ENCODE measurements around the gene ALG3. TPM values are rescaled to one million over a fixed set of nuclear protein-coding genes. Genes with fewer than 3 reads are reported as not detected.

ALG3 gene
- 24.0 and 25.3 TPM in 2 replicates for total RNA-seq

GRCh38 chr3:184248454-184249411 lies at the start of gene ALG3:
ALG3 (minus strand) TSS chr3:184248962; CDS start chr3:184248940, 22 bp downstream.

DNA sequence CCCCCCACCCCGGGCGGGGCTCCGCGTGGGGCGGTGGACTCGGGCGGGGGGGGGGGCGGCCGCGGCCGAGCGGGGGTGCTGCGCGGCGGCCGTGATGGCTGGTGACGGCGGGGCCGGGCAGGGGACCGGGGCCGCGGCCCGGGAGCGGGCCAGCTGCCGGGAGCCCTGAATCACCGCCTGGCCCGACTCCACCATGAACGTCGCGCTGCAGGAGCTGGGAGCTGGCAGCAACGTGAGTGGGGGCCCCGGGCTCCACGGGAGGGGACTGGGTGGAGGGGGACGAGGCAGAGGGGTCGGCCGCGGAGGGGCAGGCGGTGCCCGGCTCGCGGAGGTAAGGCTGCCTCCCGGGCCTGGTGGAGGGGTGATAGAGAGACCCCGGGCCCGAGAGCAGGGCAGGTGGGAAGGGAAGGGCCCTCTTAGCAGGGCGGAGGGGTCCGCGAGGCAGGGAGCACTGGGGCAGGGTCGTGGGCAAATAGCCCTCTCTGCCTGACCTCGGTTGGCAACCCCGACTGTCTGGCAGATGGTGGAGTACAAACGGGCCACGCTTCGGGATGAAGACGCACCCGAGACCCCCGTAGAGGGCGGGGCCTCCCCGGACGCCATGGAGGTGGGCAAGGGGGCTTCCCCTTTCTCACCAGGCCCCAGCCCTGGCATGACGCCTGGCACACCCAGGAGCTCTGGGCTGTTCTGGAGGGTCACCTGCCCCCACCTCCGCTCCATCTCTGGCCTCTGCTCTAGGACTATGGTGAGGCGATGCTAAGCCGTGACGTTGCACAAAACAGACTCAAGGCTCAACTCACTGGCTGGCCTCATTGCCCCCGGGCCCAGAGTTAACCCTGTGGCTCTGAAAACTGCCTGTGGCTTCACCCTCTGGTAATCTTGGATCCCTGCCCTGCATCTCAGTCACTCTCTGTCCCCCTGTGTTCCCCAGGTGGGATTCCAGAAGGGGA lies 27.5 kb upstream of the ALG3 start, which contains the start of gene ECE2:
ECE2 (plus strand) TSS at position 62 of the 950 bp plus-strand sequence; CDS start at position 194, 132 bp downstream.

GRCh38 chr3:184261270-184261853 lies 12.6 kb upstream of the ALG3 start, which contains the start of gene CAMK2N2:
CAMK2N2 (minus strand) TSS chr3:184261553; CDS start chr3:184261285, 268 bp downstream.

GRCh38 chr3:184249412-184250166 lies 827 bp upstream of the ALG3 start, which contains the start of gene EEF1AKMT4:
EEF1AKMT4 (plus strand) TSS chr3:184249672; CDS start chr3:184249695, 23 bp downstream.

GRCh38 chr3:184229394-184230080 lies 19.2 kb downstream of the ALG3 start, which contains the start of gene VWA5B2:
VWA5B2 (plus strand) TSS chr3:184229585; CDS start chr3:184230529, 944 bp downstream.

Other genes starting within 250 kb of the ALG3 start
- gene ABCC5, start 231.1 kb downstream of the ALG3 start, total RNA-seq = 18.6 and 21.0 TPM in 2 replicates
- gene HTR3D, start 217.2 kb downstream of the ALG3 start, total RNA-seq = not detected in 2 replicates
- not detected in 2 replicates for gene HTR3C, start 195.9 kb downstream of the ALG3 start, total RNA-seq
- not detected in 2 replicates for gene HTR3E, start 151.9 kb downstream of the ALG3 start, total RNA-seq
- 25.0 and 32.1 TPM in 2 replicates for gene EIF2B5, start 113.6 kb downstream of the ALG3 start, total RNA-seq
- 29.1 and 53.8 TPM in 2 replicates for gene DVL3, start 93.6 kb downstream of the ALG3 start, total RNA-seq
- gene AP2M1, start 74.1 kb downstream of the ALG3 start, total RNA-seq = 374 and 506 TPM in 2 replicates
- 47.3 and 89.0 TPM in 2 replicates for gene ABCF3, start 62.8 kb downstream of the ALG3 start, total RNA-seq
- not detected in 2 replicates for gene VWA5B2, start 19.4 kb downstream of the ALG3 start, total RNA-seq
- 0.87 and 2.0 TPM in 2 replicates for gene EEF1AKMT4, start 710 bp upstream of the ALG3 start, total RNA-seq
- gene CAMK2N2, start 12.6 kb upstream of the ALG3 start, total RNA-seq = not detected in 2 replicates
- under 0.01 TPM in 1 of 2 replicates, not detected in the other for gene ECE2, start 27.1 kb upstream of the ALG3 start, total RNA-seq
- 403 and 574 TPM in 2 replicates for gene PSMD2, start 50.3 kb upstream of the ALG3 start, total RNA-seq
- gene EIF4G1, start 65.6 kb upstream of the ALG3 start, total RNA-seq = 315 and 337 TPM in 2 replicates
- gene FAM131A, start 88.6 kb upstream of the ALG3 start, total RNA-seq = 25.7 and 33.4 TPM in 2 replicates
- gene CLCN2, start 112.6 kb upstream of the ALG3 start, total RNA-seq = 4.1 and 6.9 TPM in 2 replicates
- gene POLR2H, start 112.7 kb upstream of the ALG3 start, total RNA-seq = 52.3 and 98.0 TPM in 2 replicates
- 0.15 and 0.83 TPM in 2 replicates for gene THPO, start 129.2 kb upstream of the ALG3 start, total RNA-seq
- gene CHRD, start 131.1 kb upstream of the ALG3 start, total RNA-seq = 0.73 and 2.6 TPM in 2 replicates

Measured in smooth muscle cell of trachea (primary cell).